CD4-positive, alpha-beta memory T cell (primary cell): Measurements from ENCODE around the gene DHRS4. TPM values are rescaled to one million over a fixed set of nuclear protein-coding genes. Genes with fewer than 3 reads are reported as not detected.
A peak's percentile ranks its signal among the peaks of the same experiment; 100 is the strongest.
"Not testable (repeated sequence)": the region's sequence is repeated elsewhere in the genome, so short reads cannot be mapped to it uniquely, and the experiment has no call there.

Source experiments
- CTCF ChIA-PET: fragments of 350-600 bp; sonication (Branson Sonifier 250); formaldehyde crosslinking; loops from one replicate; lab custom pipeline; 2021; ENCODE audit warnings: inconsistent platforms; ENCODE audit not compliant: partially characterized antibody; lab: Charles Lee
- POLR2A ChIA-PET: fragments of 350-600 bp; sonication (Branson Sonifier 250); formaldehyde crosslinking; loops from one replicate; lab custom pipeline; 2021; ENCODE audit not compliant: partially characterized antibody; lab: Charles Lee
- DNase-seq, 5 donors: peaks; one replicate each; pipeline versions ENCODE4 v3.0.0 to v3.0.0-alpha.2; 2020 to 2022; ENCODE audit warnings: mixed read lengths in 1 of 5
- H3K27ac ChIP-seq: one replicate; pipeline ENCODE4 v1.7.0; 2013; ENCODE audit warnings: low read depth, low read length
- H3K27me3 ChIP-seq: 2 replicates; pipeline ENCODE4 v1.7.0; 2013; ENCODE audit warnings: mild to moderate bottlenecking, low read length, moderate library complexity; ENCODE audit not compliant: insufficient read depth
- H3K36me3 ChIP-seq: 2 replicates; pipeline ENCODE4 v1.7.0; 2013; ENCODE audit warnings: mild to moderate bottlenecking, low read length, moderate library complexity; ENCODE audit not compliant: insufficient read depth
- H3K4me1 ChIP-seq: 2 replicates; pipeline ENCODE4 v1.7.0; 2013; ENCODE audit warnings: mild to moderate bottlenecking, low read length, moderate library complexity; ENCODE audit not compliant: insufficient read depth
- H3K4me3 ChIP-seq, 2 donors: one replicate each; pipeline ENCODE4 v1.7.0; 2013; ENCODE audit warnings: low read length in 2 of 2, mild to moderate bottlenecking in 1 of 2
- H3K9me3 ChIP-seq, 2 donors: one replicate each; pipeline ENCODE4 v1.7.0; 2013; ENCODE audit warnings: low read length in 2 of 2, control low read depth in 1 of 2; ENCODE audit not compliant: control insufficient read depth in 1 of 2
- H3K27ac Mint-ChIP-seq, 7 donors: one replicate each; pipeline ENCODE4 v1.8.0; 2020 to 2021; ENCODE audit warnings: mixed read lengths in 7 of 7, mild to moderate bottlenecking in 6 of 7, inconsistent platforms in 3 of 7, moderate library complexity in 3 of 7
- H3K27me3 Mint-ChIP-seq, 2 donors: one replicate each; pipeline ENCODE4 v1.8.0; 2020 to 2021; ENCODE audit warnings: mixed read lengths in 2 of 2
- H3K36me3 Mint-ChIP-seq, 2 donors: one replicate each; pipeline ENCODE4 v1.8.0; 2020 to 2021; ENCODE audit warnings: mixed read lengths in 2 of 2, inconsistent platforms in 1 of 2, mild to moderate bottlenecking in 1 of 2
- H3K4me1 Mint-ChIP-seq, 4 donors: one replicate each; pipeline ENCODE4 v1.8.0; 2020 to 2021; ENCODE audit warnings: mixed read lengths in 4 of 4, mild to moderate bottlenecking in 1 of 4
- H3K4me3 Mint-ChIP-seq, 8 donors: one replicate each; pipeline ENCODE4 v1.8.0; 2020 to 2021; ENCODE audit warnings: mixed read lengths in 8 of 8, mild to moderate bottlenecking in 7 of 8, moderate library complexity in 6 of 8, inconsistent platforms in 3 of 8
- H3K9me3 Mint-ChIP-seq, 8 donors: one replicate each; pipeline ENCODE4 v1.8.0; 2020 to 2021; ENCODE audit warnings: mixed read lengths in 8 of 8, mild to moderate bottlenecking in 5 of 8, inconsistent platforms in 3 of 8, moderate library complexity in 1 of 8
- intact Hi-C: fragments of 100-400 bp; cut with micrococcal nuclease; formaldehyde crosslinking; loops from one replicate; pipeline ENCODE4 v1.15.1; 2023
- polyA plus RNA-seq, 2 donors: library from polyadenylated mRNA; unstranded; fragments of 300-500 nt; fragmentation: Illumina TruSeq; gene quantifications; one replicate each; pipeline ENCODE4 v1.2.3, GENCODE V29; 2021
- total RNA-seq, 2 experiments: library from RNA; stranded (reverse); gene quantifications; one replicate each; pipeline ENCODE4 v1.2.3, GENCODE V29; 2021

DHRS4 gene
- total and polyA plus RNA-seq, 4 experiments from 2014 or later = 14.7 to 36.2 (median 24.0) TPM

- no peaks in the 10 kb centered on the region for H3K36me3 ChIP-seq
- POLR2A ChIA-PET = no interaction called here
- peaks cover 3 to 16% of the 10 kb centered on the region in 2 donors for H3K36me3 Mint-ChIP-seq
- peaks cover 0 to 6% (median 2%) of the 10 kb centered on the region in 8 donors for H3K9me3 Mint-ChIP-seq
- H3K27me3 ChIP-seq = no peaks in the 10 kb centered on the region
- H3K27ac Mint-ChIP-seq = peak overlapping the region in 1 of 7 donors; percentile 24
- no peaks in the 10 kb centered on the region for H3K9me3 ChIP-seq
- no peaks in the 10 kb centered on the region for H3K27me3 Mint-ChIP-seq
- peak overlapping the region in 4 of 8 donors; percentile 11 to 61 (median 32) for H3K4me3 Mint-ChIP-seq
- CTCF ChIA-PET = interaction anchor here (1.0 to 1.6 kb wide), 2 partner anchors 15 to 320 kb away, joined by 4 to 5 read pairs; no protein-coding TSS in a partner anchor
- intact Hi-C loops = loop anchor here (10.0 kb wide), 1 partner anchor 63 kb away; no protein-coding TSS in a partner anchor
- H3K4me1 ChIP-seq = peaks cover 25% of the 10 kb centered on the region
- peaks cover 20 to 56% (median 38%) of the 10 kb centered on the region in 4 donors for H3K4me1 Mint-ChIP-seq
- no peak overlapping the region for H3K4me3 ChIP-seq
- no peak for DNase-seq
- H3K27ac ChIP-seq = no peak overlapping the region
Measured at GRCh38 chr14:23951590-23952201, 1.9 kb upstream of the DHRS4 start.

GRCh38 chr14:23953116-23953463, 480 bp upstream of the DHRS4 start:
- H3K9me3 ChIP-seq, H3K9me3 Mint-ChIP-seq, H3K36me3 ChIP-seq, DNase-seq, H3K27me3 Mint-ChIP-seq, H3K27me3 ChIP-seq: not testable (repeated sequence)
- ChIA-PET CTCF (interaction anchor here (0.7 to 2.5 kb wide), 7 partner anchors 20 to 363 kb away, joined by 3 to 20 read pairs (median 5); no protein-coding TSS in a partner anchor), POLR2A (interaction anchor here (0.7 to 1.8 kb wide), 4 partner anchors 23 to 364 kb away, joined by 3 to 6 read pairs (median 4); no protein-coding TSS in a partner anchor)
- Histone ChIP-seq H3K4me1 (peaks cover 25% of the 10 kb centered on the region), H3K27ac (peak overlapping the region; percentile 72), H3K4me3 (peak overlapping the region; percentile 74 to 82)
- H3K4me1 Mint-ChIP-seq = peaks cover 14 to 42% (median 31%) of the 10 kb centered on the region in 4 donors
- intact Hi-C loops = loop anchor here (10.0 kb wide), 1 partner anchor 62 kb away; no protein-coding TSS in a partner anchor
- peaks cover 0 to 18% of the 10 kb centered on the region in 2 donors for H3K36me3 Mint-ChIP-seq
- peak overlapping the region; percentile 52 to 84 (median 77) for H3K27ac Mint-ChIP-seq
- H3K4me3 Mint-ChIP-seq = peak overlapping the region; percentile 95 to 100 (median 98)

- Mint-ChIP-seq H3K27ac (peak overlapping the region; percentile 84 to 98 (median 96)), H3K4me1 (peaks cover 9 to 31% (median 23%) of the 10 kb centered on the region in 4 donors), H3K36me3 (peaks cover 0 to 16% of the 10 kb centered on the region in 2 donors), H3K4me3 (peak overlapping the region; percentile 95 to 100 (median 98))
- not testable (repeated sequence) for H3K27me3 Mint-ChIP-seq, H3K27me3 ChIP-seq, DNase-seq, H3K9me3 ChIP-seq, H3K9me3 Mint-ChIP-seq, H3K36me3 ChIP-seq
- peak overlapping the region; percentile 74 to 82 for H3K4me3 ChIP-seq
- H3K4me1 ChIP-seq = peaks cover 25% of the 10 kb centered on the region
- intact Hi-C loops = loop anchor here (1.0 to 10.0 kb wide), 3 partner anchors 25 to 365 kb away; no protein-coding TSS in a partner anchor
- ChIA-PET POLR2A (interaction anchor here (1.8 kb wide), 1 partner anchor 53 kb away, joined by 6 read pairs; no protein-coding TSS in a partner anchor), CTCF (interaction anchor here (0.7 to 2.6 kb wide), 8 partner anchors 17 to 386 kb away, joined by 3 to 20 read pairs (median 4); no protein-coding TSS in a partner anchor)
- H3K27ac ChIP-seq = peak overlapping the region; percentile 72
Measured at GRCh38 chr14:23954279-23954614, 677 bp downstream of the DHRS4 start.

DNA sequence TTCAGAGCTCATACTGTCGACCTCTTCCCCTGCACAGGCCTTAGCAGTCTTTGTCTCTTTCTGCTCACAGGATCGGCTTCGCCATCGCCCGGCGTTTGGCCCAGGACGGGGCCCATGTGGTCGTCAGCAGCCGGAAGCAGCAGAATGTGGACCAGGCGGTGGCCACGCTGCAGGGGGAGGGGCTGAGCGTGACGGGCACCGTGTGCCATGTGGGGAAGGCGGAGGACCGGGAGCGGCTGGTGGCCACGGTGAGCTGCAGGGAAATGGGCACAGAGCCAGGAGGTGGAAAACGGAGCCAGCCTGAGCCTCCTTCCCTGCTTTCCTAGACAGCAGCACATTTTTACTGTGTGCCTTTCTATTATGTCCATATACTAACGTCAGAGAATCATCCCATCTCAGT, 1.4 kb downstream of the DHRS4 start:
- peaks cover 25% of the 10 kb centered on the region for H3K4me1 ChIP-seq
- H3K27me3 Mint-ChIP-seq, H3K4me3 Mint-ChIP-seq, POLR2A ChIA-PET, H3K4me3 ChIP-seq, H3K36me3 ChIP-seq, H3K27ac Mint-ChIP-seq, H3K27me3 ChIP-seq, H3K9me3 ChIP-seq, H3K9me3 Mint-ChIP-seq, H3K27ac ChIP-seq, DNase-seq: not testable (repeated sequence)
- peaks cover 9 to 31% (median 23%) of the 10 kb centered on the region in 4 donors for H3K4me1 Mint-ChIP-seq
- H3K36me3 Mint-ChIP-seq = peaks cover 0 to 16% of the 10 kb centered on the region in 2 donors
- intact Hi-C loops = loop anchor here (1.0 to 10.0 kb wide), 3 partner anchors 26 to 366 kb away; no protein-coding TSS in a partner anchor
- CTCF ChIA-PET = interaction anchor here (0.7 to 2.6 kb wide), 8 partner anchors 17 to 387 kb away, joined by 3 to 20 read pairs (median 4); no protein-coding TSS in a partner anchor

GRCh38 chr14:23955811-23956210, 2.2 kb downstream of the DHRS4 start:
- H3K27me3 Mint-ChIP-seq, H3K27me3 ChIP-seq, H3K4me3 Mint-ChIP-seq, H3K36me3 ChIP-seq, H3K27ac ChIP-seq, H3K9me3 Mint-ChIP-seq, H3K9me3 ChIP-seq, H3K27ac Mint-ChIP-seq, DNase-seq, H3K4me3 ChIP-seq, POLR2A ChIA-PET: not testable (repeated sequence)
- H3K36me3 Mint-ChIP-seq = peaks cover 0 to 16% of the 10 kb centered on the region in 2 donors
- peaks cover 9 to 31% (median 23%) of the 10 kb centered on the region in 4 donors for H3K4me1 Mint-ChIP-seq
- intact Hi-C loops = loop anchor here (10.0 kb wide), 1 partner anchor 59 kb away; no protein-coding TSS in a partner anchor
- H3K4me1 ChIP-seq = peaks cover 25% of the 10 kb centered on the region
- CTCF ChIA-PET = interaction anchor here (0.7 to 2.6 kb wide), 3 partner anchors 323 to 327 kb away, joined by 3 to 9 read pairs (median 3); no protein-coding TSS in a partner anchor

- H3K9me3 Mint-ChIP-seq, H3K27me3 Mint-ChIP-seq, H3K27ac Mint-ChIP-seq, H3K27ac ChIP-seq, H3K4me1 ChIP-seq, H3K36me3 ChIP-seq, POLR2A ChIA-PET, H3K9me3 ChIP-seq, H3K4me3 ChIP-seq, H3K4me3 Mint-ChIP-seq, H3K27me3 ChIP-seq, DNase-seq, CTCF ChIA-PET: not testable (repeated sequence)
- Mint-ChIP-seq H3K4me1 (peaks cover 6 to 14% (median 10%) of the 10 kb centered on the region in 4 donors), H3K36me3 (peaks cover 0 to 15% of the 10 kb centered on the region in 2 donors)
- intact Hi-C loops = loop anchor here (10.0 kb wide), 1 partner anchor 57 kb away; no protein-coding TSS in a partner anchor
Measured at GRCh38 chr14:23957913-23958569, 4.5 kb downstream of the DHRS4 start.

DNA sequence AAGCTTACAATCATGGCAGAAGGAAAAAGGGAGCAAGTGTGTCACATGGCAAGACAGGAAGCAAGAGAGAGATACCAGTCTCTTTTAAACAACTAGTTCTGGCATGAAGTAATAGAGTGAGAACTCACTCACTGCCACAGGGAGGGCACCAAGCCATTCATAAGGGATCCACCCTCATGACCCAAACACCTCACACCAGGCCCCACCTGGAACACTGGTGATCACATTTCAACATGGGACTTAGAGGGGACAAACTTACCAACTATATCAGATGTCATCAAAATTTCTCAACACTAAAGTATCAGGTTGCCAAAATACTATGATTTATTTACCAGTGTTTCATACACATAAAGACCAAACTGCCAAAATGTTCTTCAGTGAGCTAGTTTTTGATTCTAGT, 7.3 kb downstream of the DHRS4 start:
- H3K4me1 Mint-ChIP-seq = not testable (repeated sequence)

More for the DNA sequence above, 7.3 kb downstream of the DHRS4 start:
- H3K27ac ChIP-seq, H3K4me3 Mint-ChIP-seq, H3K4me3 ChIP-seq, POLR2A ChIA-PET, H3K4me1 ChIP-seq, H3K36me3 Mint-ChIP-seq, H3K27me3 ChIP-seq, H3K9me3 ChIP-seq, CTCF ChIA-PET, H3K9me3 Mint-ChIP-seq, DNase-seq, H3K36me3 ChIP-seq, H3K27me3 Mint-ChIP-seq, intact Hi-C loops: not testable (repeated sequence)
- peak overlapping the region in 1 of 7 donors; percentile 47 for H3K27ac Mint-ChIP-seq
